SK-MEL-5 (cell line): ENCODE results near the gene MYCL. TPM values are rescaled to one million over a fixed set of nuclear protein-coding genes. Genes with fewer than 3 reads are reported as not detected.
A peak's percentile ranks its signal among the peaks of the same experiment; 100 is the strongest.
"Not testable (repeated sequence)": the region's sequence is repeated elsewhere in the genome, so short reads cannot be mapped to it uniquely, and the experiment has no call there.

Experiments used
- DNase-seq: peaks from one replicate; pipeline ENCODE4 v3.0.0-alpha.2; 2016; ENCODE audit warnings: low read depth, low spot score
- in situ Hi-C: cut with HindIII; loops from 2 replicates; pipeline ENCODE4 v1.10.0; 2016; ENCODE audit warnings: low sequenced_read_pairs, high pct_unique_total_duplicates, low pct_unique_long_range_greater_than_20kb
- total RNA-seq: library from RNA; depleted of rRNA; stranded (reverse); fragments of >200 nt; shearing (Covaris generic); gene quantifications from 2 replicates; pipeline ENCODE4 v1.2.3, GENCODE V29; 2014

Gene MYCL
- total RNA-seq, 1 experiment from 2014 or later = 5.1 TPM

DNA sequence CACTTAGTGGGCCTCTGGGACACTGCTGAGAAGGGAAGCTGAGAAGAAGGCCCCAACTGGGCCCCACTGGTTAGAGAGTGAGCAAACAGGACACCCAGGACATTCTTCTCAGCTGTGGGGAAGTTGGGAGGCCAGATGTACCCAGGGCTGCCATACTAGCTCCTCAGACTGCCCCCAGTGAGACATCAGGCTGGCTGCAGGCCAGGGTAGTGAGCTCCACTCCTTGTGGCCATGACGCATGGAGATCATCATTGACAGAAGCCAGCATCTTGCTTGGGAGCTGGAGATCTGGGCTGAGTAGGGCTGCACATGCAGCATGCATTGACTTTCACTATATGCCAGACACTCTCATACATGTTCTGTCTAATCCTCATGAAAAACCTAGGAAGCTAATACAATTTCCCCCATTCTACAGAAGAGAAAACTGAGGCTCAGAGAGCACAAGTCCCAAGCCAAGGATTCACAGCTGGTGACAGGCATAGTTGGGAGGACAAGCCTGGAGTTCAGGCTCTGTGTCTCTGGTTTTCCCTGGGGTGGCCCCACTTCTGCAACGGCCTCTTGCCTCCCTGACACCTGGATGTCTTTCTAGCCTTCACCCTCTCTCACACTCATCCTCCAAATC, 24.1 kb upstream of the MYCL start:
- no peak for DNase-seq
- in situ Hi-C loops = no loop called here

DNA sequence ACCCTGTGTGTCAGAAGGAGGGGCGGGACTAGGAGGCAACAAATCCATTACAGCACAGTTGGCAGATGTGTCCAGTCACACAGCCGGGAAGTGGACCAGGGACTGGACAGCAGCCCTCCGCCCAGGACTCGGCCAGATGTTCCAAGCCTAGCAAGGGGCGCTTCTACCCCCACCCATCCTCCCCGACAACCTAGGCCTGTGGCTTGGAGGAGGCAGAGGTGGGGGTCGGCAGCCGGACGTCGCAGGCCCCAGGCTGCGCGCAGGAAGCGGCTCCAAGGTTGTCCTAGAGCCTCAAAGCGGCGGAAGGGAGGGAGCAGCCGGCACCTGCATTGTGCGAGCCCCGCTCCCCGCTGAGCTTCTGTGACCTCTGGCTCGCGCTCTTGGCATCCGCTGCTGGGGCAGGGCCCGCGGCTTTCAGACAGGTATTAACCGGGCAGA, 20.6 kb upstream of the MYCL start:
- in situ Hi-C loops = no loop called here
- no peak for DNase-seq

DNA sequence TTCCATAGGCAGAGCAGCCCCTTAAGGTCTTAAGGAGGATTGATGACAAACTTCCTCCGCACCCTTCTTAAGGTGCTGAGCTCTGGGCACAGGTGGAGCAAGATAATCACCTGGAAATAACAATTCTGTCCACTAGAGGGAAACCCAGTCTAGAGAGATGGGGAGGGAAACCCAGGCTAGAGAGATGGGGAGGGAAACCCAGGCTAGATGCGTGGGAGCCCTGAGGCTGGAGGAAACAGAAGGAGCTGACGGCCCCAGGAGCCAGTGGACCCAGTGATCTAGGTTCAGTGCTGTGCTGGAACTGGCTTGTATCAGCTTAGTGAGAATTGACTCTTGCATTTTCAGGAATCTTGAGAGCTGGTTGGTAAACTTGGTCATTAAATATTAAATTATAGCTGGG, 17.8 kb upstream of the MYCL start:
- DNase-seq = peak; percentile 74
- in situ Hi-C loops = no loop called here

DNA sequence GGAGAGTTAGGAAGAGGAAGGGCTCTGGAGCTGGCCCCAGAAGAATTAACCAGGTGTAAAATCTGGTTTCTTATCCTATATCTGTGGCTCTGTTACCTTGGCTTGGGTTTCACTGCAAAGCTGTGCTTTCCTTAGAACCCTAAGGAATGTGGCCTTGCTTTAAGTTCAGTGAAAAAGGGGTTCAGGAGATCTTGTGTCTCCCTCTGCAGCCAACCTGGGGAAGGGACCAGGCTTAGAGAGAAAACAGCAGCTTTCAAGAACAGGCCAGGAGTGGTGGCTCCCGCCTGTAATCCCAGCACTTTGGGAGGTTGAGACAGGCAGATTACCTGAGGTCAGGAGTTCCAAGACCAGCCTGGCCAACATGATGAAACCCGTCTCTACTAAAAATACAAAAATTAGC, 16.1 kb upstream of the MYCL start:
- in situ Hi-C loops = no loop called here
- DNase-seq = no peak

DNA sequence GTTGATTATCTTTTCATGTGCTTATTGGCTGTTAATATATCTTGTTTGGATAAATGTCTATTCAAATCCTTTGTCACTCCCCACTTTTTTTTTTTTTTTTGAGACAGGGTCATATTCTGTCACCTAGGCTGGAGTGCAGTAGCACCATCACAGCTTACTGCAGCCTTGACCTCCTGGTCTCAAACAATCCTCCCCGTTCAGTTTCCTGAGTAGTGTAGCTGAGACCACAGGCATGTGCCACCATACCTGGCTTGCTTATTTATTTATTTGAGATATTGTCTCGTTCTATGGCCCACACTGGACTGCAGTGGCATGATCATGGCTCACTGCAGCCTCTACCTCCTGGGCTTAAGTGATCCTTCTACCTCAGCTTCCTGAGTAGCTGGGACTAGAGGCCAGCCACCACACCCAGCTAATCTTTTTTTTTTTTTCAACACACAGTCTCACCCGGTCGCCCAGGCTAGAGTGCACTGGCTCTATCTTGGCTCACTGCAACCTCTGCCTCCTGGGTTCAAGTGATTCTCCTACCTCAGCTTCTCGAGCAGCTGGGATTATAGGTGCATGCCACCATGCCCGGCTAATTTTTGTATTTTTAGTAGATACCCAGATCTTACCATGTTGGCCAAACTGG, 13.9 kb upstream of the MYCL start:
- in situ Hi-C loops = no loop called here
- DNase-seq = no peak

DNA sequence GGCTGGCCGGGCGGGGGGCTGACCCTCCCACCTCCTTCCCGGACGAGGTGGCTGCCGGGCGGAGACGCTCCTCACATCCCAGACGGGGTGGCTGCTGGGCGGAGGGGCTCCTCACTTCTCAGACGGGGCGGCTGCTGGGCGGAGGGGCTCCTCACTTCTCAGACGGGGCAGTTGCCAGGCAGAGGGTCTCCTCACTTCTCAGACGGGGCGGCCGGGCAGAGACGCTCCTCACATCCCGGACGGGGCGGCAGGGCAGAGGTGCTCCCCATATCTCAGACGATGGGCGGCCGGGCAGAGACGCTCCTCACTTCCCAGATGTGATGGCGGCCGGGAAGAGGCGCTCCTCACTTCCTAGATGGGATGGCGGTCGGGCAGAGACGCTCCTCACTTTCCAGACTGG, 11.4 kb upstream of the MYCL start:
- DNase-seq, in situ Hi-C loops: not testable (repeated sequence)

DNA sequence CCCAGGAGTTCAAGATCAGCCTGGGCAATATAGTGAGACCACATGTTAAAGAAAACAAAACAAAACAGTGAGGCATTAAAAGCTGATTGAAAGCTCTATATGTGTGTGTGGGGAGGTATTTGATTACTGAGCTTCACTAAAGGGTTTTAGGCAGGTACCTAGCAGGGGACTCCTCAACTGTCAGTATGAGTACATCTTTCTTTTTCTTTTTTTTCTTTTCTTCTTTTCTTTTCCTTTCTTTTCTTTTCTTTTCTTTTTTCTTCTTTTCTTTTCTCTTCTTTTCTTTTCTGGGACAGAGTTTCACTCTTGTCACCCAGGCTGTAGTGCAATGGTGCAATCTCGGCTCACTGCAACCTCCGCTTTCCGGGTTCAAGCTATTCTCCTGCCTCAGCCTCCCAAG, 8.5 kb upstream of the MYCL start:
- in situ Hi-C loops = no loop called here

DNA sequence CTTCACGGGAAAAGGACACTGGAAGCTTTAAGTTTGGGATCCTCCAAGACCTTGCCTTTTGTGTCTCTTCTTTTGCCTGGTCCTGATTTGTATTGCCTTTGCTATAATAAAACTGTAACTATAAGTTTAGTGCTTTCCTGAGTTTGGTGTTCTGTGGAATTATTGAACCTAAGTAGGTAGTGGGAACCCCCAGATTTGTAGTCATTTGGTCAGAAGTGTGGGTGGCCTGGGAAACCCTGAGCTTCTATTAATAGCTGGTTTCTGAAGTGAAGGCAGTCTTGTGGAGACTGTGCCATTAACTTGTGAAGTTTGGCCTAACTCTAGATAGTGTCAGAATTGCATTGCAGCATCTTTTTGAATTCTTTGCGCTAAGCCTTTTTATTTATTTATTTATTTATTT, 6.8 kb upstream of the MYCL start:
- in situ Hi-C loops = no loop called here
- no peak for DNase-seq

More for the DNA sequence above, 8.5 kb upstream of the MYCL start:
- no peak for DNase-seq

DNA sequence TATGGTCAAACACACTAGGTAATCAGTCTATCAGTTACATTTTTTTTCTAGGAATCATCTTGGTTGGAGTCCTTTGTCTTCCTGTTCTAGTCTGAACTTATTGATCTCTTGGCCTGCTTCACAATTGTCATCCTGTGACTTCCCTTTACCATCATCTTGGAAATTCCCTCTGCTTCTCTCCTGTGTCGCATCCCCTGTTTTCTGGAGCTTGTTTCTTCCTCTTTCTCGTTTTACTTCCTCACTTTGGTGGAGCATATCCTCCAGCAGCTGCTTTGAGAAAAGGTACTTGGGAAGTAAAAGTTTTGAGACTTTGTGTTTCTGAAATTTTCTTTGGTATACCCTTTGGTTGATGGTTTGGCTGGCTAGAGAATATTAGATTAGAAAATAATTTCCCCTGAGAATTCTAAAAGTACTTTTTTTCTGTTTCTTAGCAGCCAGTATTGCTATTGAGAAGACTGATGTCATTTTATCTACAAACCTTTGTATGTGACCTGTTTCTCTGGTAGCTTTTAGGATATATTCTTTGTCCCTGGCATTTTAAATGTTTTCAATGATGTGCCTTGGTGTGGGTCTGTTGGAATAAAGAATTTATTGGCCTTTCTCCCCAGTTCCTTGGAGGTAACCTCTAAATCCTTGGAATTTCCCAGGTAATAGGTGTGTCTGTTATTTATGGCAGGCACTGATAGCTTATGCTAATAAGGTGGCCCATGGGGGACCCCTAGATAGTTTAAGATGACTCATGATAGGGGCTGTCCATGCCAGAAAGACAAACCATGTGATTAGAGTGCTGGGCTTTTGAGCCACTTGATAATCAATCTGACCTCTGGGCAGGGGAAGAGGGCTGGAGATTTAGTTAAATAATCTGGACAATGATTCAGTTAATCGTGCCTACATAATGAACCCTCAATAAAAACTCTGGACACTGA, 6.1 kb upstream of the MYCL start:
- no peak for DNase-seq
- in situ Hi-C loops = no loop called here

DNA sequence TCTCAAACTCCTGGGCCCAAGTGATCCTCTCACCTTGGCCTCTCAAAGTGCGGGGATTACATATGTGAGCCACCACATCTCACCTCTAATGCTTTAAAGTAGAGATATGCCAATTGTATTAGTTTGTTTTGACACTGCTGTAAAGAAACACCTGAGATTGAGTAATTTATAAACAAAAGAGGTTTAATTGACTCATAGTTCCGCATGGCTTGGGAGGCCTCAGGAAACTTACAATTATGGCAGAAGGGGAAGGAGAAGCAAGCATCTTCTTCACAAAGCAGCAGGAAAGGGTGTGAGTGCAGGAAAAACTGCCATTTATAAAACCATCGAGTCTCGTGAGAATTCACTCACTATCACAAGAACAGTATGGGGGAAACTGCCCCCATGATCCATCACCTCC, 3.5 kb upstream of the MYCL start:
- in situ Hi-C loops = no loop called here
- DNase-seq = no peak

DNA sequence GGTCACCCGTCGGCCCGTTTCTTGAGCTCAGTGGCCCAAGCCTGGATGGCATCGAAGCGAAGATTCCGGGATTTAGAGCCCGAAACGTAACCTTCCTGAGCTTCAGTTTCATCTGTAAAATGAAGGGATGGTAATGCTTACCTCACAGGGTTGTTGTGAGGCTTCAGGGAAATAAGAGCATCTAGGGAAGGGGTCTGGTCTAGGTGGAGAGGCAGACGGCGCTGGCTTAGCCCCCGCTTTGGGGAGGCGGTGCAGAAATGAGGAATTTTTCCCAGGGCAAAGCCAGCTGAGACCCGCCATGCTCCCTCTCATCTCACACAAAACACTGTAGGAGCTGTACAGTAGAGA, 717 bp upstream of the MYCL start:
- no peak for DNase-seq
- in situ Hi-C loops = no loop called here

DNA sequence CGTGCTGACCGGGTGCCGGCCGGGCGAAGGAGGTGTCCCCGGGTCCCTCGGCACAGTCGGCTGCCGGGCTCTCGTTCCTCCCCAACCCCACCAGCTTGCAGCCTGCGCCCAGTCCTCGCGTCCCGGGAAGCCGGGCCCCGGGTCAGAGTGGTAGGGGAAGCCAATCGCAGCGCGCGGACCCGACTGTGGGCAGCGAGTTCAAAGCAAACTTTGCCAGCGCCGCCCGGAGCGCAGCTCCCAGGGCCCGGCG, 328 bp downstream of the MYCL start:
- peak; percentile 37 for DNase-seq
- in situ Hi-C loops = no loop called here

DNA sequence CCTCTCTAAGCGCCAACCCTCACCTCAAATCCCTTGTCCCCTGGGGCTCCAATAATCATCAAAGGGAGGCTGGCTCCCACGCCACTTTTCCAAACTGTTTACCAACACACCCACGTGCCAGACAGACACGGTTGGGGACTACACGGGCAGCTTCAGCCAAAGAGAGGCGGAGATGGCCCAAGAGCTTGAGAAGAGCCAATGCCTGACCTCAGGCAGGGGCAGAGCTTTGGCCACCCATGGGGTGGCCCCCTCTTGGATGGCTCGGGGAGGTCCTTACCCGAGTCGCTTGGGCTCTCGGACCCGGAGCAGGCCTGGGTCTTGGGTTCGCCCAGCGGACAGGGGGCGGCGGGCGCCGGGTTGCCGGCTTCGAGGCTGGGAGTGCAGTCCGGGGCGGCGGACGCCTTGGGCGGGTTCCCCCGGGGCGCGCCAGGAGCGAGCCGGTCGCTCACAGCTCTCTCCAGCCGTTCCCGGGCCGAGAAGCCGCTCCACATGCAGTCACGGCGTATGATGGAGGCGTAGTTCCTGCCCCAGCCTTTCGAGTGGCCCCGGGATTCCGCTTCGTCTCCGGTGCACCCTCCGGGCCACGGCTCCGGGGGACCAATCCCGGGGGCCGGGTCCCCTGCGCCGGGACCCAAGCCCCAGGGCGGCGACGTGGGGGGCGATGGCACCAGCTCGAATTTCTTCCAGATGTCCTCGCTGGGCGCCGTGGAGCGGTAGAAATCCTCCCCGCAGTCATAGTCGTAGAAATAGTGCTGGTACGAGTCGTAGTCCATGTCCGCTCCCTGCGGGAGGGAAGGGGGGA, 854 bp downstream of the MYCL start:
- in situ Hi-C loops = no loop called here
- no peak for DNase-seq

DNA sequence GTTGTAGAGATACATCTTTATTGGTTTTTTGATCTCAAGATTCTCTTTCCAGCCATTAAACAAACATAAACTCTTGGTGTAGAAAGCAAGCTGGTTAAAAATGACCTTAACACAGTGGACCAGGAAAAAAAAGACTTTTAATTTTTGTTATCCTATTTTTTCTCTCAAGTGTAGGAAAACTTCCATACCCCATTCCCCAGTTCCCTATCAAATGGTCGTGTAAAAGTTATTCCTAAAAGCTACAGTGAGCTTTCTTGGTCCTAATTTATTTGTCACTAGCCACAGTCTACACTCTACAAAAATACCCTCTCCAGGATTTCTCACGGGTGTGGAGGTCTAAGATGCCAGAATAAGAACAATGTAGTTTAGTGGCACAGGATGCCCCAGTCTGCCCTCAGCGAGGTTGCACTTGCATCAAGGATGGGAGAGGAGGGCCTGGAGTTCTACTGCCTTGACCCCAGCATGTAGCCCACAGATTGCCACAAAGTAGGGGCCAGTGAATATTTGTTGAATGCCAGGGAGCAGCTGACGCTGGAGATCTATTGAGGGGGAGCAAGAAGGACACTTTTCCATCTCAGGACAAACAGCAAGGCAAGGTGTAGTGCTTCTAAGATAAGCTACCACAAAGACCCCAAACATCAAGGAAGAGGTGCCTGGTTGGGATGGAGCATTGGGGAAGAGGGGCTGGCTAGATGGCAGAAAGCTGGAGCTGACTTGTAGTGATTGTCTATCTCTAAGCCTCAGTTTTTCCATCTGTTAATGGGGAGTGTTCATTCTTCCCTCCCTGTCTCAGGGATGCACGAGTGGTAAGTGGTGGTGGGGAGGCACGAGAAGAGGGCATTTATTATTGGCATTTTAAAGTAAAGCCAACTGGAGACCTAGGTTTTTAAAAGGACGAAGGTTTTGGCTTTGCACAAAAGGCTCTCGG, 1.8 kb downstream of the MYCL start:
- in situ Hi-C loops = no loop called here
- no peak for DNase-seq

DNA sequence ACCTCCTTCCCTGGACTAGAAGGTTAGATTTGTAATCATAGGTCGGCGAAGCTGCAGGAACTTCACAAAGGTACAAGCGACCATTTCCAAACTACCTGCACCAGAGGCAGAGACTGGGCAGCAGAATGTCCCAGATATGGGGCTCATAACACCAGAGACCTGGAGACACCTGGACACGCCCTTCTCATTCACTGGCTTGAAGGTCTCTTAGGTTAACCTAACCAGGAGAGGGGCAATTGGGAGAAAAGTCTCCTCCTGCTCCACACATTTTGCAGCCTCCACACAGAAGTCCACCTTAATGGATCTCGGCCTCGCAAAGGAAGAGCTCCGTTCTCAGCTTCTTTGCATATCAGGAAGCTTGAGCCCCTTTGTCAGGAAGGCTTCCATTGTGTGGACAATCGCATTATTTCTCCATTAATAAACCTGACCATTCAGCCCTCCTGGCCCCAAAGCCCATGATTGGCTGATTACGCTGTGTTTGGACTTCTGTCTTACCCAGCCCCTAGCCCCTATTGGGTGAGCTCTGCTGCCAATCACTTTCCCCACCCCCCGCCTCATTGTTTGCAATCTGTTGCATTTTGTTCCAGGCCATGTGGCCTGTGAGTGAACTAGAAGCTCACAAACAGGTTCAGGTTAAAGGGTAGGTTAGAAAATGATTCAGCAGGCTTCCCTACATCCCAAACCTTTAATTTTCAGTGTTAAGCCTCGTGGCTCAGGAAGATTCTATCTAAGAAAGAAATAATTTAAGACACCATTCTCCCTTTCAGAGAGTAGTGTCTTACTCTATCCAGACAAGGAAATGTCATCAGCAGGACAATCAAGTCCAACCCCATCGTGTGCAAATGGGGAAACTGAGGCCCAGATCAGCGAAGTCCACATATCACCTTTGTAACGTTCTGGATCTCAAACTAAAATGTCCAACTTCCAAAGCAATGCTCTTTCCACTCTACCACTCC, 2.8 kb downstream of the MYCL start:
- in situ Hi-C loops = no loop called here
- DNase-seq = peak; percentile 84

DNA sequence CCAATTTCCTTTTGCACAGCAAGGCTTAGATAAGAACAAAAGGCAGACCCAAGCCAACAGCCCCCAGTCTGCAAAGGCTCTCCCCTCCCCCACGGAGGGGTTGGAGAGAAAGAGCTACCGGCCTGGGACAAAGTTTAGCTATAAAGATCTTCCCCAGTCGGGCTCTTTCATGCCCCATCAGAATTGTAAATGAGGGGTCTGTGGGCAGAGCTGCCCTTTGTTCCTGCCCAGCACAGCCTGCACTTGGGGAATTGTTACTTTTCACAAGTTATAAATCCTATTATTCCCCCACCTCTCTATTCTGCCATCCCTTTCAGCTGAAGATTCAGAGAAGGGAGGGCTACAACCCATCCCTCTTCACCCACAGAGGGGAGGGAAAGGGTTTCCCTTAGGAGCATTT, 3.5 kb downstream of the MYCL start:
- in situ Hi-C loops = no loop called here
- no peak for DNase-seq
